ENCODE data around the gene IER5.
A peak's percentile ranks its signal among the peaks of the same experiment; 100 is the strongest.

IER5 gene

GRCh38 chr1:181084606-181084969, 3.9 kb upstream of the IER5 start:
- peaks cover 3% of the 10 kb centered on the region; the same call in 1 of the 2 replicates for H3K4me1 ChIP-seq (ENCODE audit: control insufficient read depth, insufficient read depth, low read length)
- POLR2A ChIA-PET: interaction anchor here (1.2 kb wide), 3 partner anchors 21 to 59 kb away, joined by 4 to 6 read pairs (median 5); no protein-coding TSS in a partner anchor
- CTCF ChIA-PET: interaction anchor here (0.6 to 4.3 kb wide), 7 partner anchors 14 to 341 kb away, joined by 3 to 67 read pairs (median 3); no protein-coding TSS in a partner anchor

GRCh38 chr1:181086091-181086490, 2.4 kb upstream of the IER5 start:
- CTCF ChIA-PET: interaction anchor here (0.7 to 4.3 kb wide), 3 partner anchors 13 to 56 kb away, joined by 3 to 67 read pairs (median 4); no protein-coding TSS in a partner anchor
- Histone ChIP-seq H3K36me3 (ENCODE audit: control insufficient read depth in 2 of 2, insufficient read depth in 1 of 2, low read length in 2 of 2) (peaks cover 0 to 16% of the 10 kb centered on the region in 2 experiments; a peak in 1 of 3 replicates), H3K9me3 (ENCODE audit: control insufficient read depth, insufficient read depth, low read depth, low read length) (no peaks in the 10 kb centered on the region), H3K4me1 (ENCODE audit: control insufficient read depth, insufficient read depth, low read length) (peaks cover 3% of the 10 kb centered on the region; the same call in 1 of the 2 replicates), H3K27ac (ENCODE audit: extremely low read depth, low read depth, low read length) (no peak overlapping the region), H3K4me3 (ENCODE audit: low read depth, low read length) (no peak overlapping the region)
- TF ChIP-seq ZNF19 (tag by site-specific recombination; IDR thresholded peaks at IDR 0.05; ENCODE audit: low read depth) (no peak), SCRT1 (tag by site-specific recombination; IDR thresholded peaks at IDR 0.05; ENCODE audit: borderline replicate concordance) (0 out of 2 replicates have a peak, but pooled peaks have one; percentile 25)
- POLR2A ChIA-PET: no interaction called here

More at GRCh38 chr1:181084606-181084969, 3.9 kb upstream of the IER5 start:
- Histone ChIP-seq H3K27ac (ENCODE audit: extremely low read depth, low read depth, low read length) (no peak overlapping the region), H3K4me3 (ENCODE audit: low read depth, low read length) (no peak overlapping the region), H3K9me3 (ENCODE audit: control insufficient read depth, insufficient read depth, low read depth, low read length) (no peaks in the 10 kb centered on the region), H3K36me3 (ENCODE audit: control insufficient read depth in 2 of 2, insufficient read depth in 1 of 2, low read length in 2 of 2) (peaks cover 0 to 1% of the 10 kb centered on the region in 2 experiments; a peak in 1 of 3 replicates)
- TF ChIP-seq ZEB2 (tag by site-specific recombination; IDR thresholded peaks at IDR 0.05): no peak
- TF ChIP-seq ZNF664 (tag by site-specific recombination; IDR thresholded peaks at IDR 0.05): peak; percentile 73

GRCh38 chr1:181086926-181087325, 1.6 kb upstream of the IER5 start:
- H3K4me1 ChIP-seq (ENCODE audit: control insufficient read depth, insufficient read depth, low read length): no peaks in the 10 kb centered on the region
- H3K27ac ChIP-seq (ENCODE audit: extremely low read depth, low read depth, low read length): no peak overlapping the region
- peaks cover 0 to 25% of the 10 kb centered on the region in 2 experiments; a peak in 1 of 3 replicates for H3K36me3 ChIP-seq (ENCODE audit: control insufficient read depth in 2 of 2, insufficient read depth in 1 of 2, low read length in 2 of 2)
- TF ChIP-seq KLF1 (tag by site-specific recombination; IDR thresholded peaks at IDR 0.05) (peak; percentile 64; the same call in 1 of the 2 replicates), ZNF596 (tag by site-specific recombination; IDR thresholded peaks at IDR 0.05) (no peak)
- ChIA-PET CTCF (interaction anchor here (0.6 to 4.3 kb wide), 4 partner anchors 55 to 451 kb away, joined by 3 to 67 read pairs (median 3); no protein-coding TSS in a partner anchor), POLR2A (interaction anchor here (1.4 to 4.8 kb wide), 2 partner anchors 15 to 40 kb away, joined by 4 to 111 read pairs; no protein-coding TSS in a partner anchor)
- H3K9me3 ChIP-seq (ENCODE audit: control insufficient read depth, insufficient read depth, low read depth, low read length): no peaks in the 10 kb centered on the region
- H3K4me3 ChIP-seq (ENCODE audit: low read depth, low read length): no peak overlapping the region

- CTCF ChIA-PET: interaction anchor here (0.6 to 4.3 kb wide), 7 partner anchors 41 to 451 kb away, joined by 3 to 67 read pairs (median 3); no protein-coding TSS in a partner anchor
- no peak overlapping the region for H3K27ac ChIP-seq (ENCODE audit: extremely low read depth, low read depth, low read length)
- POLR2A ChIA-PET: interaction anchor here (1.4 to 6.6 kb wide), 4 partner anchors 14 to 54 kb away, joined by 4 to 163 read pairs (median 60); partner anchors contain the start of gene MR1
- peaks cover 0 to 29% of the 10 kb centered on the region in 2 experiments; a peak in 2 of 3 replicates for H3K36me3 ChIP-seq (ENCODE audit: control insufficient read depth in 2 of 2, insufficient read depth in 1 of 2, low read length in 2 of 2)
- H3K4me3 ChIP-seq (ENCODE audit: low read depth, low read length): no peak overlapping the region
- H3K4me1 ChIP-seq (ENCODE audit: control insufficient read depth, insufficient read depth, low read length): no peaks in the 10 kb centered on the region
- TF ChIP-seq ATF2 (tag by site-specific recombination; IDR thresholded peaks at IDR 0.05; ENCODE audit: low read depth): peak; percentile 91
- TF ChIP-seq ZBTB48 (tag by site-specific recombination; IDR thresholded peaks at IDR 0.05): no peak
- TF ChIP-seq BCL11B (tag by site-specific recombination; IDR thresholded peaks at IDR 0.05; ENCODE audit: low read depth): no peak
- peak; percentile 11; the same call in 1 of the 2 replicates for TF ChIP-seq ZNF629 (tag by site-specific recombination; IDR thresholded peaks at IDR 0.05)
- no peak for TF ChIP-seq ZNF394 (tag by site-specific recombination; IDR thresholded peaks at IDR 0.05; ENCODE audit: borderline replicate concordance)
- 0 out of 2 replicates have a peak, but pooled peaks have one; percentile 41 for TF ChIP-seq ZNF362 (tag by site-specific recombination; IDR thresholded peaks at IDR 0.05)
- H3K9me3 ChIP-seq (ENCODE audit: control insufficient read depth, insufficient read depth, low read depth, low read length): no peaks in the 10 kb centered on the region
These were observed 1.0 kb upstream of the IER5 start for GRCh38 chr1:181087400-181087901.

All from HEK293 (cell line).